ENCODE results near the gene ULK3. TPM values are rescaled to one million over a fixed set of nuclear protein-coding genes. Genes with fewer than 3 reads are reported as not detected.

Gene ULK3
- total RNA-seq, 2 experiments from 2014 or later = 37.8 to 38.9 TPM

DNA sequence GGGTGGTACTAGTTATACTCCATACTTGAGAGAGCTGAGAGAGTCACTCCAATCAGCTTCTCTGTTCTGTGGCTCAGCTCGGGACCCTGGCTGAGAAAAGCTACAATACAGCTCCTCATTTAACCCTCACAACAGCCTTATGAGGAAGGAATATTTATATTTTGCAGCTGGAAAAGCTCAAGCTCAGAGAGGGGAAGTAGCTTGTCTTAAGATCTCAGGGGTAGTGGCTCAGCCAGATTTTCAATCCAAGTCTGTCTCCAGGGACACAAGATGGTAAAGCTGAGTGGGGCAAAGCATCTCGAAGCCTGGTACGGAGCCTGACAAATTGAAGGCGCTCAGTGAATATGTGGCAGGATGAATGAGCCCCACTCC lies 15.4 kb upstream of the ULK3 start:
- POLR2A ChIA-PET = interaction anchor here (0.6 to 1.7 kb wide), 6 partner anchors 9 to 43 kb away, joined by 3 to 5 read pairs (median 4); no protein-coding TSS in a partner anchor
- no peak for DNase-seq
- Histone ChIP-seq H3K4me3 (ENCODE audit: low read length) (no peak overlapping the region), H3K27ac (ENCODE audit: low read depth in 1 of 2, low read length in 2 of 2) (peak overlapping the region in 1 of 2 donors; percentile 12), H3K36me3 (ENCODE audit: insufficient read depth, low read length) (peaks cover 27% of the 10 kb centered on the region), H3K9me3 (ENCODE audit: control insufficient read depth in 1 of 2, insufficient read depth in 1 of 2, low read length in 2 of 2) (no peaks in the 10 kb centered on the region), H3K4me1 (ENCODE audit: insufficient read depth, low read length) (peaks cover 50% of the 10 kb centered on the region), H3K27me3 (ENCODE audit: control insufficient read depth in 1 of 2, insufficient read depth in 2 of 2, low read length in 2 of 2) (no peaks in the 10 kb centered on the region)
- Mint-ChIP-seq H3K4me3 (no peak overlapping the region), H3K36me3 (ENCODE audit: low read depth) (peaks cover 34% of the 10 kb centered on the region), H3K4me1 (ENCODE audit: low read depth) (peaks cover 31% of the 10 kb centered on the region), H3K9me3 (no peaks in the 10 kb centered on the region), H3K27ac (peak overlapping the region; percentile 83), H3K27me3 (no peaks in the 10 kb centered on the region)
- no peak for ATAC-seq (ENCODE audit: poor library complexity)
- TF ChIP-seq CTCF (IDR thresholded peaks at IDR 0.05) = no peak
- intact Hi-C loops (cut with DNase I, micrococcal nuclease) = no loop called here
- CTCF ChIA-PET = interaction anchor here (1.2 to 1.6 kb wide), 2 partner anchors 12 to 74 kb away, joined by 3 read pairs; no protein-coding TSS in a partner anchor

- H3K4me1 ChIP-seq (ENCODE audit: insufficient read depth, low read length) = peaks cover 47% of the 10 kb centered on the region
- Mint-ChIP-seq H3K9me3 (no peaks in the 10 kb centered on the region), H3K27me3 (no peaks in the 10 kb centered on the region), H3K4me3 (no peak overlapping the region), H3K4me1 (ENCODE audit: low read depth) (peaks cover 30% of the 10 kb centered on the region), H3K36me3 (ENCODE audit: low read depth) (peaks cover 38% of the 10 kb centered on the region), H3K27ac (peak overlapping the region; percentile 83)
- no peaks in the 10 kb centered on the region for H3K9me3 ChIP-seq (ENCODE audit: control insufficient read depth in 1 of 2, insufficient read depth in 1 of 2, low read length in 2 of 2)
- ChIA-PET CTCF (interaction anchor here (1.2 kb wide), 1 partner anchor 11 kb away, joined by 3 read pairs; no protein-coding TSS in a partner anchor), POLR2A (interaction anchor here (1.0 to 1.7 kb wide), 2 partner anchors 10 to 42 kb away, joined by 3 to 5 read pairs; no protein-coding TSS in a partner anchor)
- intact Hi-C loops (cut with DNase I, micrococcal nuclease) = no loop called here
- H3K36me3 ChIP-seq (ENCODE audit: insufficient read depth, low read length) = peaks cover 32% of the 10 kb centered on the region
- ATAC-seq (ENCODE audit: poor library complexity) = no peak
- H3K4me3 ChIP-seq (ENCODE audit: low read length) = no peak overlapping the region
- DNase-seq = no peak
- H3K27me3 ChIP-seq (ENCODE audit: control insufficient read depth in 1 of 2, insufficient read depth in 2 of 2, low read length in 2 of 2) = no peaks in the 10 kb centered on the region
- TF ChIP-seq CTCF (IDR thresholded peaks at IDR 0.05) = no peak
- H3K27ac ChIP-seq (ENCODE audit: low read depth in 1 of 2, low read length in 2 of 2) = peak overlapping the region in 1 of 2 donors; percentile 12
These were observed 14.9 kb upstream of the ULK3 start for GRCh38 chr15:74857671-74858368.

GRCh38 chr15:74857082-74857655 lies 14.2 kb upstream of the ULK3 start:
- Histone ChIP-seq H3K27me3 (ENCODE audit: control insufficient read depth in 1 of 2, insufficient read depth in 2 of 2, low read length in 2 of 2) (no peaks in the 10 kb centered on the region), H3K36me3 (ENCODE audit: insufficient read depth, low read length) (peaks cover 38% of the 10 kb centered on the region), H3K4me1 (ENCODE audit: insufficient read depth, low read length) (peaks cover 45% of the 10 kb centered on the region), H3K27ac (ENCODE audit: low read depth in 1 of 2, low read length in 2 of 2) (no peak overlapping the region), H3K4me3 (ENCODE audit: low read length) (no peak overlapping the region), H3K9me3 (ENCODE audit: control insufficient read depth in 1 of 2, insufficient read depth in 1 of 2, low read length in 2 of 2) (no peaks in the 10 kb centered on the region)
- ATAC-seq (ENCODE audit: poor library complexity) = no peak
- Mint-ChIP-seq H3K4me3 (no peak overlapping the region), H3K4me1 (ENCODE audit: low read depth) (peaks cover 30% of the 10 kb centered on the region), H3K36me3 (ENCODE audit: low read depth) (peaks cover 41% of the 10 kb centered on the region), H3K9me3 (no peaks in the 10 kb centered on the region), H3K27ac (peak overlapping the region; percentile 83), H3K27me3 (no peaks in the 10 kb centered on the region)
- CTCF ChIA-PET = interaction anchor here (1.5 kb wide), 1 partner anchor 12 kb away, joined by 7 read pairs; no protein-coding TSS in a partner anchor
- POLR2A ChIA-PET = interaction anchor here (1.0 to 1.2 kb wide), 2 partner anchors 10 to 12 kb away, joined by 3 read pairs; no protein-coding TSS in a partner anchor
- DNase-seq = no peak
- no peak for TF ChIP-seq CTCF (IDR thresholded peaks at IDR 0.05)
- intact Hi-C loops (cut with DNase I, micrococcal nuclease) = no loop called here

All from CD4-positive, alpha-beta T cell (primary cell).